CD4-positive, alpha-beta T cell treated with Interleukin-4 for 4 hours (primary cell): Measurements from ENCODE around the gene CYP4F2.
"Not testable (repeated sequence)": the region's sequence is repeated elsewhere in the genome, so short reads cannot be mapped to it uniquely, and the experiment has no call there.

Experiments
- DNase-seq: peaks from one replicate; pipeline ENCODE4 v3.0.0-alpha.2; 2020

The CYP4F2 gene

DNA sequence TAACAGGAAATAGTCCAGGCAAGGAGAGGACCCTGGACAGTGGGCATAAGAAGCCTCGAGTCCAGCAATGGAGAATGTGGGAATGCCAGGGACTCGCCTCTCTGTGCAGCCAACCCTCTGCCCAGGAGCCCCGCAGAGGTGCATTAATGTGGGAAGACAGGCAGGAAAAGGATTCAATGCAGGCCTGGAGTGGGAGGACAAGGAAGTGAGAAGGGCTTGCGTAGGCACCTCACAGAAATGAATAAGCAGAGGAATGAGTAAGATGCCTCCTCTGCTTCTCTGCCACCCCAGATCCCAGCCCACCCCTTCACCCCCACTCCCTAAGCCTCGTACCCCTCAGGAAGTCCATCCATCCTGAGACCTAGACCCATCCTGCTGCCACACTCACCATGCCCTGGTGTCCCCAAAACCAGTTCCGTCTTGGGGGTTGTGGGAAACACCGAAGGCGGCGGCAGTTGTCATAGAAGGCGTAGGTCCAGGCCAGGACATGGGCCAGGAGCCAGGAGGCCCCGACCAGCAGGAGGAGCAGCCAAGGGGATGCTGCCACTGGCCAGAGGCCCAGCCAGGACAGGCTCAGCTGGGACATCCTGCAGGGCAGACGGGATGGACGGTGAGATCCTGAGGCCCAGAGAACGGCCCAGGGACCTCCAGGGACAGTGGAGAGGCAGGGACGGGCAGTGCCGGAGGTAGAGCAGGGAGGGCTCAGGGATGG is 692 bp downstream of the CYP4F2 start:
- no peak for DNase-seq

DNA sequence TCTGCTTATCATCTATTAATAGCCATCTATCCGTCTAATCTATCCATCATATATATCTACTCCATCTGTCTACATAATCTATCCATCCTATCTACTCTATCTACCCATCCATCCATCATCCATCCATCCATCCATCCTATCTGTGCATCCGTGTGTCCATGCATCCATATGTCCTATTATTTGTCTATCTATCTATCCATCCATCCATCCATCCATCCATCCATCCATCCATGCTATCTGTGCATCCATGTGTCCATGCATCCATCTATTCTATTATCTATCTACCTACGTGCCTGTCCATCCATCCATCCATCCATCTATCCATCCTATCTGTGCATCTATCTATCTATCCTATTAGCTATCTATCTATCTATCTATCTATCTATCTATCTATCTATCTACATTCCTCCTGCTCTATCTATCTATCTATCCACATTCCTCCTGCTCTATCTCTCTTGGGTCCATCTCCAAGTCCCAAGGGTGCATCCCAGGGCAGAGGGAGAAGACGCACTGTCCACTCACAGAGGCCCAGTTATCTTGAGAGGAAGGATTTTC is 1.9 kb downstream of the CYP4F2 start:
- no peak for DNase-seq

DNA sequence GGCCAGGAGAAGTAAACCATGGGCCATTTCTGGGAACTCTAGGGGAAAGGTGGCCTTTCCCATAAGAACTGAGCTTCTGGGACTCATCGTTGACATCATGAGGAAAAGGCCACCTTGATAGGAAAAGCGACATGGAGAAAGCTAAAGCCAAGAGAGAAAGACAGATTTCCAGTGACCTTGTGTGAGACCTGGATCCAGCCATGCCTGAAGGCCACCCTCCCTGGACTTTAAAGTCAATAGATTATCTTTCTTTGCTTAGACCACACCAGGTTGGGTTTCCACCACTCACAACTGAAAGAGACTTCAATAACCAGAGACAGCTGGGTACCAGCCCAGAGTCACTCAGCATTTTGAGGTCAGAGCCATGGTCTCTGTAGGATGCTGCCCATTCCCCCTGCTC is 3.5 kb downstream of the CYP4F2 start:
- no peak for DNase-seq

DNA sequence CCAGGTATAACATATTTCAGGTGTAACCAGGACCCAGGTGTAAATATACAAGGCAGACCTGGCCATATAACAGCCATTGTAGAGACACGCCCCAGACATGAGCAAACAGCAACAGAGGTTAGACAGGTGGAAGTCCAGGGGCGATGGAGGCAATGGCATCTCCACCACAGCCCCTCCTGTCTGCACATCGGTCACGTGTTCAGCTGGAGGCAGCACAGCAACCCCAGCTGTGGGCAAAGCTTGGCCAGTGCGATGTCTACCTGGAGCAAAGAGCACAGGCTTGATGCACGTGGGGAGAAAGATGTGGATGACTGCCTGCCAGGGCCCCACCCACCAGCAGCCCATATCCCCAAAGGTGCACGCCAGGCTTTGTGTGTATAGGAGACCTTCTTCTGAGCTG is 4.4 kb downstream of the CYP4F2 start:
- no peak for DNase-seq

DNA sequence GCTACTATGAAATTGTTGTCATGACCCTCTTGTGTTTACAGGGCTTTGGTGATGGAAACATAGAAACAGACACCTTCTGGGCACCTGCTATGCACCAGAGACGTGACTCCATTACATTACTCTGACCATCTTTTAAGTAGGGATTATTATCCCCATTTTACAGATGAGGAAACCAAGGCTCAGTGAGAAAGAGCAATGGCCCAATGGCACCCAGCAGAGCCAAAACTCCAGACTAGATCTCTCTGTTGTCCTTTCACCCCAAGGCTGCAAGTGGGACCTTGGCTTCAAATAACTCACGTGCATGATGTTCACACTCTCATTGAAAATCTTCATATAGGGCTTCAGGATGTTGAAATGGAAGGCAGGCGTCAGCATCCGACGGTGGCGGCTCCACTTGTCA is 5.9 kb downstream of the CYP4F2 start:
- DNase-seq: no peak

DNA sequence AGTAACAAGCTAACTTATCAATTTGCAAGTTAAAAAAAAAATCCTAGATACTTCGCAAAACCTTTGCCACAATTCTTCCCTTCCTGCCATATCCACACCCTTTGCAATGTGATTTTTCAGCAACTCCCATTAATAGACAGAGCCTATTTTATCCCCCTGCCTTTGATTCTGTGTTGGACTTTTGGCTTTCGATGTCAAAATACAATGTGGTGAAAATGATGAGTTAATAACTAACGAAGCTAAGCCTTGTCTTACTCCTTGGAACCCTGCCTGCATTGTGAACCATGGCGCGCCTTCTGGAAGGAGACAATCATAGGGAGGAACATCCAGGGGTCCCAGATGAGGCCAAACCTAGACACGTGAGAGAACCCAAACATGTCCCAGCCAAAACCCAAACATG is 6.4 kb downstream of the CYP4F2 start:
- no peak for DNase-seq

DNA sequence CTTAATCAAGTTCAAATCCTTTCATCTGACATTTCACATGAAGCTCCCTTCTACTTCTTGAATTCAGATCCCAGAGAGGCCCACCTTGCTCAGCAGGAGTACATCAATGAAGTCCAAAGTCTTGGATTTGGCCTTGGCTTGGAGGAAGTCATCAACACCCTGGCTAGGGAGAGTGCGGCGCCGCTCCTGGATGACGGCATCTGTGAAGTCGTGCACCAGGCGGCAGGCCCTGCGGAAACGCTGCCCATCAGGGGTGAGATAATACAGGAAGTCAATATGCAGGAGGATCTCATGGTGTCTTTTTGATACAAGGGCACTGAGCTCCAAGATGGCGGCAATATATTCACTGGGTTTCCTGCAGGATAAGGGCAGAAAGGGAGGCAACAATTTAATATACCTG is 8.5 kb downstream of the CYP4F2 start:
- not testable (repeated sequence) for DNase-seq

DNA sequence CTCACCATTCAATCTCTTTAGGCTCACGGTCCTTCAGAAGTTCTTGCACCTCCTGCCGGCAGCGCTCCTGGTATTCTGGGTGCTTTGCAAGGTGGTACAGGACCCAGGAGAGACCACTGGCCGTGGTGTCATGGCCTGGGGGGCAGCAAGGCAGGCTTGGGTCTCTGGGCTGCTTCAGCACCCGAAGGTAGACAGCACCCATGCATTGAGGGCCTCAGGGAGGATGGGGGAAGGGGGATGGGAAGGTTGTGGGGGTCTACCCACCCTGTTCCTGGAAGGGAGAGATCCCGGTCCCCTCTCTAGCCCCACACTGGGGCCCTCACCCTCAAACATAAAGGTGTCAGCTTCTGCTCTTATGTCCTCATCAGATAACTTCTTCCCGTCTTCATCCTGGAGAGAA is 12.0 kb downstream of the CYP4F2 start:
- no peak for DNase-seq

DNA sequence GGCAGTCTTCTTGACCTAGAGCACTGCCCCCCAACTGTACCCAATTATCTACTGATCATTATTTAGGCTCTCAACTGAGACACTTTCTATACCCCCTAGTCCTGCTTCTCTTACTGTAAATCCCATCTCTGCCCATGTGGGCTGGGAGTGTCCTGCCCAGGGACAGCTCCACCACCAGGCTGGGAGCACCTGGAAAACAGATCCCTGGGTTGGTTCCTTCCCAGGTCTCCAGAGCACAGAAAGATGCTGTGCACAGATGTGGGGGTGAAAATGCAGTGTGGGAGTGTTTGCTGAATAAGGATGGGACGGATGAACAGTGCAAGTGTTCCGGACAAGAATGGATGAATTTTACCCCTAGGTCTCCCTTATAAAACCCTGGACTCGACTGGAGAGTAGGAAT is 12.7 kb downstream of the CYP4F2 start:
- no peak for DNase-seq

DNA sequence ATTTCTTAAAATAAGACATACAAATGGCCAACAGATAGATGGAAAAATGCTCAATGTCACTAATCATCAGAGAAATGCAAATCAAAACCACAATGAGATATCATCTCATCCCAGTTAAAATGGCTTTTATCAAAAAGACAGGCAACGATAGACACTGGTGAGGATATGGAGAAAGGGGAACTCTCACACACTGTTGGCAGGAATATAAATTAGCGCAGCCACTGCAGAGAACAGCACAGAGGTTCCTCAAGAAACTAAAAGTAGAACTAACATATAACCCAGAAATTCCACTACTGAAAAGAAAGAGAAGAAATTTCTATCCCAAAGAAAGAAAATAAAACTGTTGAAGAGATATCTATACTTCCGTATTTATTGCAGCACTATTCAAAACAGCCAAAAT is 14.5 kb downstream of the CYP4F2 start:
- not testable (repeated sequence) for DNase-seq

DNA sequence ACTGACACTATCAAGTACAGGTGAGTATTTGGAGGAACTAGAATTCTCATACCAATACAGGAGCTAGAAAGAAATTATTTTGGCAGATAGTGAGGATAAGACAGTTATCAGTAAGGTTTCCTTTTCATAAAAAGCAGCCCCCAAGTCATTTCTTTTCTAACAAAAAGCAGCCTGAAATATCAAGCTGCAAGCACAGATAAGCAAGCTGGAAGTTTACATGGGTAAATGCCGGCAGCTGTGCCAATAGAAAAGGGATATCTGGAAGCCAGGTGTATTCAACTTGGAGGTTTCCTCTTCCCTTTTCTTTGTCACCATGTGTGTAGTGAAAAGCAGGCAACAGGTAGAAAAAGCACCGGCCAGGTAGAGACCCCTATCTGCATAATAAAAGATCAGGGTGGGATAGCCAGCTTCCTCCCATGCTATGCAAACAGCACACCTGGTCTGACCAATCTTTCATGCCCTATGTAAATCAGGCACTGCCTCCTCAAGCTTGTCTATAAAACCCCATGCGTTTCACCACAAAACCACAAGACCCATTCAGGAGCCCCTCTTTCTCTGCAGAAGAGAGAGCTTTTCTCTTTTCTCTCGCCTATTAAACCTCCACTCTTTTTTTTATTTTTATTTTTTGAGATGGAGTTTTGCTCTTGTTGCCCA is 22.9 kb downstream of the CYP4F2 start:
- DNase-seq: no peak

DNA sequence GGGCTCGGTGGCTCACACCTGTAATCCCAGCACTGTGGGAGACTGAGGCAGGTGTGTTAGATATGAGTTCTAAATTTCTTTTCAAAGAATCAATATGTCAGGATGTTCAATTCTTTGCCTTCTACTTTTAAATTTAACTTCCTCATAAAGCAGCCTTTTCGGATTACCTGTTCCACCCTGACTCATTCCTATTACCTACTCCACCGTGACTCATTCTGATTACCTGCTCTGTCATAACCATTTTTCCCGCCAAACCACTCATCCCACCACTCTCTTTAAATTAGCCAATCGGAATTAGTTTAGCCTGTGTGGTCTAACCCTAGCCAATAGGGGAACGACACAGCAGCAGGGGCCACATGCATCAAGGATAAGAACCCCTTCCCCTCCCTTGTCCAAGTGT is 24.1 kb downstream of the CYP4F2 start:
- DNase-seq: not testable (repeated sequence)

DNA sequence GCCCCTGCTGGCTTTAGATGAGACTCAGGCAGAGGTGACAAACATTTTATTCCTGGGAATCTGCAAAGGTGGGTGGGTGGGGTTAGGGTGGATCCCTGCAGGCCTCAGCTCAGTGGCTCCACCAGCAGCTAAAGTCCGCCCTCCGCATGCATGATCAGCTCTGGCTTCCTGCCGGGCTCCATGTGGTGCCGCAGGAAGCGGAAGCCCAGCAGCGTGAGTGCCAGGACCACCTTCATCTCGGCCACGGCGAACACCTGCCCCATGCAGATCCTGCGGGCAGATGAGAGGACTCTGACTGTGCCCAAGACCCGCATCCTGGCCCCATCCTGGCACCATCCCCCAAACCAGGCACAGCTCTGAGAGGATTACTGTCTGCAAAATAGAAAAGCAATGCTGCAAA is 26.3 kb downstream of the CYP4F2 start:
- DNase-seq: no peak

DNA sequence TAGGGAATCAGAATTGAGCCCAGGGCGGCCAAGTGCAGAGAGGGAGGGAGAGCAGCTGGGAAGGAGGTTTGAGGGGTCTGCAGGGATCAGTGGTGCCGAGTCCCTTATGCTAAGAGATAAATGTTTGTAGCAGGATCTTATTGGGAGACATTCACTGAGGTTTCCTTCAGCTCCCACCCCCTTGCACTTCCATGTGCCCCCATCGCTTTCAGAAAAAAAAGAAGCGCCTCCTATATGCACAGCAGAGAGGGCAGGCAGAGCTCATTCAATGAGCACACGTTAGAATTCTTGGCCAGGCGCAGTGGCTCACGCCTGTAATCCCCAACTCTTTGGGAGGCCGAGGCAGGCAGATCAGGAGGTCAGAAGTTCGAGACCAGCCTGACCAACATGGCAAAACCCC is 28.0 kb downstream of the CYP4F2 start:
- no peak for DNase-seq

DNA sequence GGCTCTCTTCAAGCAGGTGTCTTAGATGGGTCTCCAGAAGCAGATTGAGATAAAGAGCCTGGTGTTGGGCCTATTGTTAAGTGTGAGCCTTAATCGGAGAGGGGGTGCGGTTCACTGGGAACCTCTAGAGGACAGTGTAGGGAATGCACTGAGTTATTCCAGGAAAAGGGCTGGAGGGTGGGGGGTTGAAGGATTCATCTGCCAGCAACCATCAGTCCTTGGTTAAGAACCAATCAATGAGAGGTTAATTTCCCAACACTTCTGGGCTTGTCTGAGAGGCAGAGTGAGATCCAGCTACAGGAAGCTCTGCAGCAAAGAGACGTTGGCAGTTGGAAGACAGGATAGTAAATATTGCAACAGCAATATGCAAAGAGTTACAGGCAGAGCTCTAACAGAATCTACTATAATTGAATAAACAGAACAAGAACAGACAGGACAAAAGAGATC is 28.7 kb downstream of the CYP4F2 start:
- DNase-seq: peak; percentile 42

DNA sequence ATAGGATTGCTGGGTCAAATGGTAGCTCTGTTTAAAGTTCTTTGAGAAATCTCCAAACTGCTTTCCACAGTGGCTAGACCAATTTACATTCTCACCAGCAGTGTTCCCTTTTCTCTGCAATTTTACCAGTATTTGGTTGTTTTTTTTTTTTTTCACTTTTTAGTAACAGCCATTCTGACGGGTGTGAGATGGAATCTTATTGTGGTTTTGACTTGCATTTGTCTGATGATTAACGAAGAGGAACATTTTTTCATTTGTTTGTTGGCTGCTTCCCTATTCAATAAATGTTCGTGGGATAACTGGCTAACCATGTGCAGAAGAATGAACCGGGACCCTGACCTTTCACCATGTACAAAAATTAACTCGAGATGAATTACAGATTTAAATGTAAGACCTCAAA is 31.2 kb downstream of the CYP4F2 start:
- DNase-seq: no peak

DNA sequence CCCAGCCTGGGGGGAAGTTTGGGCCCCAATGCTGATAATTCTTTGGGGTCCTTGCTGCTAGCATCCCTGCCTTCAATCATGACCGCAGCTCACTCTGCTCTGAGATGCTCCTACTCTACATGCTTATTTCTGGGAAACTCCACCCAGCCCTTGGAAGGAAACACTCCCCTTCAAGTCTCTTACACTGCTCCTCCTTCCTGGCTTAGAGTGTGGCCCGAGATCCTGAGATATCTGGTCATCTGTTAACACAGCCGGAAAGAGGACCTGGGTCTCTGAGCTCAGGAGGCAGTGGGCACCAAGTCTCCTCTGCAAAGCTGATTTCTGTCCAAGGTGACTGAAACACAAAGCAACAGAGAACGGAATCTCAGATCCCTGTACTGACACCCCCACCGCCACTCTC is 33.0 kb downstream of the CYP4F2 start:
- no peak for DNase-seq

DNA sequence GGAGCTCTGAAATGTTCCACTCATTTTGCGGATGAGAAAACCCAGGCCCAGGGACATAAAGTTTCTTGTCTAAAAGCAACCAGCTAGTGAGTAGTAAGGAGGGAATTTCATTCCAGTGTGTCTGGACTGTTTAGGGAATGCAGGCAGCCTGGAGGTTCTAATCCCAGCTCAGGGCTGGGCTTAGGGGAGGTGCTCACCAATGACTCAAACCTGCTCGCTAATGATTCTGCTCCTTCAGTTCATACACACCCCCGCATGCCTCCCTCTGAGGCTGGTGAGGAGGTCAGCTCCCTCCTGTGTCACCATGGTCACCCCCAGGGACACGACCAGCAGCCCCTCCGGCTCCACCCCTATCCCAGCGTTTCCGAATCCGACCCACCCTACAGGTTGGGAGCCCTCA is 34.6 kb downstream of the CYP4F2 start:
- DNase-seq: no peak

DNA sequence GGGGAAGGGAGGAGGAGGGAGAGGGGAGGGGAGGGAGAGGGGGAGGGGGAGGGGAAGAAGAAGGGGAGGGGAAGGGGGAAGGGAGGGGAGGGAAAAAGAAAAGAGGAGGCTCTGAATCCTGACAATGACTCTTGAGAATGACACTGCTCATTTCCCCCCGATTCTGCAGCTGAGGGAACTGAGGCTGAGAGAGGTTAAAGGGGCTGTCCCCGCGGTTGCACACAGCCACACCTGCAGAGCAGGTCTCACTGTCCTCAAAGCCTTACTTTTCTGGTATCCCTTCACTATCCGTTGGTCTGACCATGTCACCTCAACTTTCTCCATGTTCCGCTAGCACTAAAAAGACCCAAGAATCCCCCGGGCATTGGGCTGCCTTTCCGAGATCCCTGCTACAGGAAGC is 35.4 kb downstream of the CYP4F2 start:
- DNase-seq: no peak

DNA sequence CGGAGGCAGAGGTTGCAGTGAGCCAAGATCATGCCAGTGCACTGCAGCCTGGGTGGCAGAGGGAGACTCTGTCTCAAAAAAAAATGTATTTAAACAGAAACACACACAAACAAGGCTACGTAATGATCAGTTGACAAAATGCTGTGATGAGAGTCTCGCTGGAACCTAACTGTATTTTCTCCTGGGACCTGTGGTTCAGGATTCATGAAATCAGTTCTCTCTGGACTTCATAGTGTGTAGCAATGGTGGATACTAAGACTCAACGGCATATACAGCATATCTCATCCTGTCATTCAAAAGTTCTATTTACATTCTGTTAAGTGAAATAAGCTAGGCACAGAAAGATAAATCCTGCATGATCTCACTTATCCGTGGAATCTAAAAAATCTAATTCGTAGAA is 37.4 kb downstream of the CYP4F2 start:
- DNase-seq: no peak

DNA sequence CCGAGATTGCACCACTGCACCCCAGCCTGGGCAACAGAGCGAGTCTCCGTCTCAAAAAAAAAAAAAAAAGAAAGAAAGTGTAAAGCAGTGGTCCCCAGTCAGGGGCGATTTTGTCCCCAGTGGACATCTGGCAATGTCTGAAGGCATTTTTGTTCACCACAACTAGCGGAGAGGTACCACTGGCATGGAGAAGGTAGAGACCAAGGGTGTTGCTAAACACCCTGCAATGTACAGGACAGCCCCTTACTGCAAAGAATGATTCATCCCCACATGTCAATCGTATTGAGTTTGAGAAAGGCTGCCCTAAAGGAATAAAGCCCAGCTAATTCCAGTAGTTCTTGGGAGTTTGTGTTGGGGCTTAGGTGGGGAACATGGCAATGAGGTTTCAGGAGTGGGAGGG is 38.7 kb downstream of the CYP4F2 start:
- DNase-seq: no peak

DNA sequence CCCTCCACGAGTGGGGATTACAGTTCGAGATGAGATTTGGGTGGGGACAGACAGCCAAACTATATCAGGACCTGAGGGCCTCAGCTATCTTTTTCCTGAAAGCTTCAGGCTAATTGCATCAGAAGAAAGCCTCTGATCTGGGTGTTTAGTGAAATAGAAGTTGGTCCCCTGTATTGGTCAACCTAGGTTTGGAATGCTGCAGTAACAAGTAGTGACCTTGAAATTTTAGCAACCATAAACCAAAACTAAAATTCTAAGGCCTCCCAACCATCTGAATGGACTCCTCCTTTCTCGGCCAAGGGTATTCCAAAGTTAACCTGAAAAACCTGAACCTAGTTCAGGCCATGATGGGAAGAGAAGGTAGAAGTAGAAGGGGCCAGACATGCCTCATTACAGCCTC is 47.5 kb downstream of the CYP4F2 start:
- no peak for DNase-seq

DNA sequence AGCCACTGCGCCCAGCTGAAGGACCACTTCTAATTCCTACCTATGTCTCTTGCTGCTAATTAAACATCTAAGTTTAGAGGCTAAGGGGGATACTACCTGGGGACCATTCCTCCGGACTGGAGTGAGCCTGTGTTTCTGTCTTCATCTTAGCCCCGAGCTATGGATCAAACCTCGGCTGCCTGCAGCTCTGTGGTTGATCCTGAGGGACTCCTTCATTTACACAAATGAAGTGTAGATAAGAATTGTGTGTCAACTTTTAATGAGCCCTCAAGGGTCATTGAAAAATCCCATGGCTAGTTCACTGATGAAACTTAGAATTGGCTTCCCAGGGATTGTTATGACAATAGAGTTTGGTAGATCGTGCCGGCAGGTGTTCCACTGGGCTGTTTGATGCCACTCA is 51.0 kb downstream of the CYP4F2 start:
- no peak for DNase-seq

DNA sequence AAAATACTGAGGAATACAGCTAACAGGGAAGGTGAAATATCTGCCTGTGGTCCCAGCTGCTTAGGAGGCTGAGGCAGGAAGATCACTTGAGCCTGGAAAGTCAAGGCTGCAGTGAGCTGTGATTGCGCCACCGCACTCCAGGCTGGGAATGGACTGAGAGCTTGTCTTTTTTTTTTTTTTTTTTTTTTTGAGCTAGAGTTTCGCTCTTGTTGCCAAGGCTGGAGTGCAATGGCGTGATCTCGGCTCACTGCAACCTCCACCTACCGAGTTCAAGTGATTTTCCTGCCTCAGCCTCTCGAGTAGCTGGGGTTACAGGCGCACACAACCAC is 54.0 kb downstream of the CYP4F2 start:
- not testable (repeated sequence) for DNase-seq
